ENCODE data around the gene RDM1. TPM values are rescaled to one million over a fixed set of nuclear protein-coding genes. Genes with fewer than 3 reads are reported as not detected.
A peak's percentile ranks its signal among the peaks of the same experiment; 100 is the strongest.

Gene RDM1
- total RNA-seq: 1 to 10 TPM in 1 of 5 donors, not detected in 4; 5.9 TPM
- under 1 TPM in 1 of 3 donors, not detected in 2; 0.98 TPM for polyA plus RNA-seq
- long read RNA-seq, donor 1: 0 reads
- long read RNA-seq, donor 2: 0 reads
- long read RNA-seq, donor 3: 0 reads
- long read RNA-seq, donor 4: 0 reads
- long read RNA-seq, donor 5: 0 reads
- long read RNA-seq, donor 6, partial matches to known transcripts: 0 of 1 reads
- long read RNA-seq, donor 6, other reads (novel, unspliced or antisense): 0 of 1 reads
- long read RNA-seq, donor 7: 0 reads
- long read RNA-seq, donor 8: 0 reads
- long read RNA-seq, donor 9: 0 reads
- long read RNA-seq, donor 10: 0 reads

GRCh38 chr17:35930211-35931065 lies at the start of gene RDM1:
TSS of gene RDM1 (minus strand) at chr17:35930773. CDS start at chr17:35930727, 46 bp downstream.
- H3K4me3 ChIP-seq: peak within 1 kb of the TSS; percentile 42 to 53 (median 48)
- H3K27ac ChIP-seq: no peak within 1 kb of the TSS
- no peaks in the 10 kb centered on the region for H3K9me3 ChIP-seq
- peaks cover 0 to 18% (median 0%) of the 10 kb centered on the region in 3 donors for H3K27me3 ChIP-seq
- TF ChIP-seq CTCF (IDR thresholded peaks at IDR 0.05) (no peak), POLR2AphosphoS5 (IDR thresholded peaks at IDR 0.05) (no peak), POLR2A (IDR thresholded peaks at IDR 0.05) (no peak)
- peak; percentile 56 to 92 for DNase-seq
- 2 to 5% (median 3%) methylated on average over 34 to 35 of the region's 35 CpGs for WGBS, 5 donors
- intact Hi-C loops (cut with DNase I; ENCODE audit: low total_unique reads): no loop called here
- peaks cover 11 to 24% (median 15%) of the 10 kb centered on the region in 4 donors for H3K4me1 ChIP-seq
- no peaks in the 10 kb centered on the region for H3K36me3 ChIP-seq

GRCh38 chr17:35978346-35978745 lies 47.8 kb upstream of the RDM1 start:
- Histone ChIP-seq H3K9me3 (no peaks in the 10 kb centered on the region), H3K4me1 (peaks cover 4 to 7% (median 6%) of the 10 kb centered on the region in 4 donors), H3K4me3 (no peak overlapping the region), H3K27me3 (no peaks in the 10 kb centered on the region), H3K36me3 (no peaks in the 10 kb centered on the region), H3K27ac (no peak overlapping the region)
- WGBS, 5 donors: 77 to 95% (median 82%) methylated on average over 2 to 3 of the region's 3 CpGs
- no peak for TF ChIP-seq EP300 (IDR thresholded peaks at IDR 0.05)
- no peak for TF ChIP-seq POLR2AphosphoS5 (IDR thresholded peaks at IDR 0.05)
- TF ChIP-seq POLR2A (IDR thresholded peaks at IDR 0.05): no peak
- no peak for TF ChIP-seq CTCF (IDR thresholded peaks at IDR 0.05)
- DNase-seq: no peak
- intact Hi-C loops (cut with DNase I; ENCODE audit: low total_unique reads): loop anchor here (10.0 kb wide), 2 partner anchors 96 to 166 kb away; no protein-coding TSS in a partner anchor

- Histone ChIP-seq H3K9me3 (no peaks in the 10 kb centered on the region), H3K36me3 (no peaks in the 10 kb centered on the region), H3K27me3 (no peaks in the 10 kb centered on the region), H3K4me3 (no peak overlapping the region), H3K27ac (no peak overlapping the region), H3K4me1 (peaks cover 4 to 15% (median 11%) of the 10 kb centered on the region in 4 donors)
- intact Hi-C loops (cut with DNase I; ENCODE audit: low total_unique reads): loop anchor here (10.0 kb wide), 2 partner anchors 97 to 167 kb away; no protein-coding TSS in a partner anchor
- no peak for TF ChIP-seq POLR2AphosphoS5 (IDR thresholded peaks at IDR 0.05)
- TF ChIP-seq CTCF (IDR thresholded peaks at IDR 0.05): no peak
- no peak for TF ChIP-seq POLR2A (IDR thresholded peaks at IDR 0.05)
- TF ChIP-seq EP300 (IDR thresholded peaks at IDR 0.05): no peak
- no peak for DNase-seq
- 91 to 95% (median 94%) methylated on average over 7 of the region's 7 CpGs for WGBS, 5 donors
These were observed 46.9 kb upstream of the RDM1 start for GRCh38 chr17:35977509-35977908.

All from stomach (tissue), 19 donors.